Gastrocnemius medialis (tissue), 4 donors: Measurements from ENCODE around the gene THSD7A. TPM values are rescaled to one million over a fixed set of nuclear protein-coding genes. Genes with fewer than 3 reads are reported as not detected.

ENCODE experiments used
- ATAC-seq, 2 donors: fragments of 150-250 bp; one replicate each; pipeline ENCODE4 v1.9.1; 2016
- DNase-seq, 2 donors: peaks; one replicate each; pipeline ENCODE4 v3.0.0-alpha.2; 2019
- H3K27ac ChIP-seq, 4 donors: fragments of 200-600 bp; sonication (generic); 1 replicate in 1 of 4; 2 replicates in 3 of 4; pipeline ENCODE4 v1.5.1; 2016 to 2018; ENCODE audit warnings: mild to moderate bottlenecking in 2 of 4, moderate library complexity in 1 of 4
- H3K27me3 ChIP-seq, 3 donors: fragments of 200-600 bp; sonication (generic) in 2 of 3; 1 replicate in 1 of 3; 2 replicates in 2 of 3; pipeline versions ENCODE4 v1.5.1 to v1.6.0; 2016 to 2019; ENCODE audit warnings: mild to moderate bottlenecking in 1 of 3, moderate library complexity in 1 of 3
- H3K36me3 ChIP-seq, 2 donors: fragments of 200-600 bp; sonication (generic) in 1 of 2; one replicate each; pipeline ENCODE4 v1.5.1; 2017 to 2018
- H3K4me1 ChIP-seq, 2 donors: fragments of 200-600 bp; sonication (generic) in 1 of 2; one replicate each; pipeline ENCODE4 v1.5.1; 2016 to 2017; ENCODE audit warnings: mild to moderate bottlenecking in 2 of 2
- H3K4me3 ChIP-seq, 4 donors: fragments of 200-600 bp; sonication (generic) in 3 of 4; 1 replicate in 1 of 4; 2 replicates in 3 of 4; pipeline ENCODE4 v1.5.1; 2016 to 2019; ENCODE audit warnings: mild to moderate bottlenecking in 2 of 4
- H3K9me3 ChIP-seq, 3 donors: fragments of 200-600 bp; sonication (generic) in 2 of 3; 1 replicate in 1 of 3; 2 replicates in 2 of 3; pipeline ENCODE4 v1.5.1; 2016 to 2019
- CTCF ChIP-seq, 5 experiments: fragments of 450-650 bp in 3 of 5; fragments of 200-600 bp in 2 of 5; sonication (generic) in 2 of 5; IDR thresholded peaks in 4 of 5; conservative IDR thresholded peaks in 1 of 5; 1 replicate in 4 of 5; 2 replicates in 1 of 5; pipeline ENCODE4 v1.5.1; 2016 to 2019; ENCODE audit warnings: antibody characterized with exemption in 5 of 5, mild to moderate bottlenecking in 3 of 5, moderate library complexity in 3 of 5
- POLR2A ChIP-seq, 2 donors: fragments of 450-650 bp; IDR thresholded peaks; one replicate each; pipeline ENCODE4 v1.6.1; 2017; ENCODE audit warnings: antibody characterized with exemption in 2 of 2, mild to moderate bottlenecking in 2 of 2, moderate library complexity in 2 of 2
- in situ Hi-C, 4 donors: fragments of 200-750 bp; cut with MboI; loops; one replicate each; pipeline versions ENCODE4 v1.15.0 to v1.8.0; 2017; ENCODE audit warnings: low sequenced_read_pairs in 4 of 4
- intact Hi-C: fragments of 100-400 bp; cut with DNase I; formaldehyde crosslinking; loops from one replicate; pipeline ENCODE4 v1.15.1; 2023; ENCODE audit warnings: low total_unique reads
- total RNA-seq, 4 donors: library from RNA; depleted of rRNA; stranded (reverse); fragments of >200 nt; gene quantifications; one replicate each; pipeline versions ENCODE4 v1.1.0 to v1.2.3, GENCODE V29; 2016

THSD7A gene
- total RNA-seq, 4 donors from 2014 or later: 0.36 to 0.78 (median 0.66) TPM

- Histone ChIP-seq H3K27me3 (no peaks in the 10 kb centered on the region), H3K27ac (no peak overlapping the region), H3K36me3 (no peaks in the 10 kb centered on the region), H3K9me3 (no peaks in the 10 kb centered on the region), H3K4me3 (no peak overlapping the region), H3K4me1 (no peaks in the 10 kb centered on the region)
- no peak for DNase-seq
- TF ChIP-seq POLR2A (IDR thresholded peaks at IDR 0.05): no peak
- TF ChIP-seq CTCF (IDR thresholded peaks at IDR 0.05 in 4 of 5, conservative IDR thresholded peaks at IDR 0.05 in 1 of 5): no peak
- intact Hi-C loops (no loop called here), in situ Hi-C loops (no loop called here)
- no peak for ATAC-seq
These were observed 125.1 kb downstream of the THSD7A start for GRCh38 chr7:11706666-11707605.

- TF ChIP-seq CTCF (IDR thresholded peaks at IDR 0.05 in 4 of 5, conservative IDR thresholded peaks at IDR 0.05 in 1 of 5) (no peak), POLR2A (IDR thresholded peaks at IDR 0.05) (no peak)
- Histone ChIP-seq H3K27ac (no peak overlapping the region), H3K36me3 (no peaks in the 10 kb centered on the region), H3K9me3 (no peaks in the 10 kb centered on the region), H3K4me3 (no peak overlapping the region), H3K27me3 (no peaks in the 10 kb centered on the region), H3K4me1 (no peaks in the 10 kb centered on the region)
- ATAC-seq (no peak), DNase-seq (no peak)
- in situ Hi-C loops: no loop called here
- intact Hi-C loops: no loop called here
These were observed 128.2 kb downstream of the THSD7A start for GRCh38 chr7:11703829-11704228.

DNA sequence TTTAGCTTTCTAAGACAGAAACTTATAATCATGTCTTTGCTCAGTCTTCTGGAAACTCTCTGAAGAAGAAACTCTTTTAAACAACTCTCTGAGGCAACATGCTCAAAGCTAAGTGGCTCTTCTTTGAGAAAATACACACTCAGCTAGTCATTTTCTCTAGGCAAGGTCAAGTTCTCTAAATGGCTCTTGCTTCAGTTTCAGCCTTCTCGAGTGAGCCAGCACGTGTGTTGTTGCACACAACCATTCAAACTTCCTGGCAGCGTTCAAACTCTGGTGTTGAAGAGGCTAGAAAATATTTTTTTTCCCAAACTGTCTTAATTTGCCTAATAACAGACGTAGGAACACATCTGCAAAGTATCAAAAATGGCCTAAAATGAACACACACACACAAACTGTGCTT lies 129.1 kb downstream of the THSD7A start:
- intact Hi-C loops: no loop called here
- no peak overlapping the region for H3K27ac ChIP-seq

GRCh38 chr7:11701829-11702560 lies 130.0 kb downstream of the THSD7A start:
- Histone ChIP-seq H3K27me3 (no peaks in the 10 kb centered on the region), H3K9me3 (no peaks in the 10 kb centered on the region), H3K4me1 (no peaks in the 10 kb centered on the region), H3K4me3 (no peak overlapping the region), H3K27ac (no peak overlapping the region), H3K36me3 (no peaks in the 10 kb centered on the region)
- DNase-seq: no peak
- intact Hi-C loops (no loop called here), in situ Hi-C loops (no loop called here)
- no peak for TF ChIP-seq CTCF (IDR thresholded peaks at IDR 0.05 in 4 of 5, conservative IDR thresholded peaks at IDR 0.05 in 1 of 5)
- TF ChIP-seq POLR2A (IDR thresholded peaks at IDR 0.05): no peak
- ATAC-seq: no peak

More for the DNA sequence above, 129.1 kb downstream of the THSD7A start:
- no peaks in the 10 kb centered on the region for H3K9me3 ChIP-seq
- in situ Hi-C loops: no loop called here
- ATAC-seq: no peak
- H3K4me3 ChIP-seq: no peak overlapping the region
- no peaks in the 10 kb centered on the region for H3K27me3 ChIP-seq
- H3K36me3 ChIP-seq: no peaks in the 10 kb centered on the region
- H3K4me1 ChIP-seq: no peaks in the 10 kb centered on the region
- DNase-seq: peak in 1 of 2 donors; percentile 12
- TF ChIP-seq POLR2A (IDR thresholded peaks at IDR 0.05) (no peak), CTCF (IDR thresholded peaks at IDR 0.05 in 4 of 5, conservative IDR thresholded peaks at IDR 0.05 in 1 of 5) (no peak)
